Forelimb muscle (tissue), 1 donor: ENCODE data around the gene CXCL16. TPM values are rescaled to one million over a fixed set of nuclear protein-coding genes. Genes with fewer than 3 reads are reported as not detected.

Source experiments
- DNase-seq: peaks from one replicate; pipeline ENCODE4 v3.0.0-alpha.2; 2013; ENCODE audit warnings: low read depth
- polyA plus RNA-seq: library from polyadenylated mRNA; unstranded; fragments of 120-200 nt; gene quantifications from one replicate; pipeline ENCODE4 v1.2.1, GENCODE V29; 2013; ENCODE audit not compliant: insufficient read length

The CXCL16 gene
- polyA plus RNA-seq = 5.1 TPM

- no peak for DNase-seq
Observed at GRCh38 chr17:4739122-4740024, at the start of gene CXCL16, which contains the start of gene ZMYND15. Gene CXCL16, minus strand, starts transcription at chr17:4739928. Its CDS starts 589 bp downstream, at chr17:4739339. Gene ZMYND15, plus strand, starts transcription at chr17:4739833. Its CDS starts 716 bp downstream, at chr17:4740549.

GRCh38 chr17:4788807-4789700, 49.3 kb upstream of the CXCL16 start, which contains the start of gene GLTPD2:
Gene GLTPD2, plus strand, starts transcription at chr17:4788964. Its CDS starts 48 bp downstream, at chr17:4789012.
- DNase-seq = no peak

- DNase-seq = no peak
Observed at GRCh38 chr17:4788159-4788806, 48.6 kb upstream of the CXCL16 start.

- DNase-seq = no peak
Observed at GRCh38 chr17:4786516-4786915, 46.8 kb upstream of the CXCL16 start.

GRCh38 chr17:4786106-4786511, 46.4 kb upstream of the CXCL16 start, which contains the start of gene VMO1:
Gene VMO1, minus strand, starts transcription at chr17:4786364. Its CDS starts 12 bp downstream, at chr17:4786352.
- DNase-seq = no peak

GRCh38 chr17:4785311-4786105, 45.8 kb upstream of the CXCL16 start:
- no peak for DNase-seq

- DNase-seq = no peak
Observed at GRCh38 chr17:4782652-4783051, 42.9 kb upstream of the CXCL16 start.

- DNase-seq = no peak
Observed at GRCh38 chr17:4780325-4780955, 40.7 kb upstream of the CXCL16 start.

- DNase-seq = no peak
Observed at GRCh38 chr17:4777969-4778760, 38.4 kb upstream of the CXCL16 start.

- no peak for DNase-seq
Observed at GRCh38 chr17:4772235-4772613, 32.5 kb upstream of the CXCL16 start.

GRCh38 chr17:4771519-4772234, 31.9 kb upstream of the CXCL16 start, which contains the start of gene TM4SF5:
Gene TM4SF5, plus strand, starts transcription at chr17:4771886. Its CDS starts 37 bp downstream, at chr17:4771923.
- no peak for DNase-seq

GRCh38 chr17:4769628-4770027, 29.9 kb upstream of the CXCL16 start:
- DNase-seq = no peak

- DNase-seq = no peak
Observed at GRCh38 chr17:4768298-4768697, 28.6 kb upstream of the CXCL16 start.

GRCh38 chr17:4766723-4767122, 27.0 kb upstream of the CXCL16 start:
- no peak for DNase-seq

GRCh38 chr17:4766201-4766600, 26.5 kb upstream of the CXCL16 start:
- no peak for DNase-seq

- DNase-seq = no peak
Observed at GRCh38 chr17:4764595-4764994, 24.9 kb upstream of the CXCL16 start.

- DNase-seq = no peak
Observed at GRCh38 chr17:4759776-4760236, 20.1 kb upstream of the CXCL16 start.

- no peak for DNase-seq
Observed at GRCh38 chr17:4753392-4753791, 13.7 kb upstream of the CXCL16 start.

GRCh38 chr17:4751932-4752331, 12.2 kb upstream of the CXCL16 start:
- DNase-seq = no peak
